GM12878 (cell line): ENCODE results near the gene RPS6KA5. TPM values are rescaled to one million over a fixed set of nuclear protein-coding genes. Genes with fewer than 3 reads are reported as not detected.

Experiments
- ATAC-seq: fragments of 200-7000 bp; cut with Tn5 transposase; 3 replicates; pipeline ENCODE4 v1.9.1; 2020; ENCODE audit warnings: mild to moderate bottlenecking, moderate library complexity
- BruUV-seq: library from RNA; stranded (reverse); fragments of 400-500 nt; replicated peaks from 2 replicates; lab custom pipeline; 2021; lab: Mats Ljungman, UMichigan
- CTCF ChIA-PET: fragments of 300-600 bp; sonication (Branson Sonifier 250); formaldehyde crosslinking; extraction: SDS; loops from one replicate; lab custom pipeline; 2021; ENCODE audit warnings: inconsistent platforms; lab: Yijun Ruan, JAX
- POLR2A ChIA-PET: fragments of 350-600 bp; formaldehyde crosslinking; extraction: SDS; loops from one replicate; lab custom pipeline; 2021; ENCODE audit warnings: inconsistent platforms; lab: Charles Lee
- RAD21 ChIA-PET: fragments of 300-600 bp; sonication (Branson Sonifier 250); formaldehyde crosslinking; loops from one replicate; lab custom pipeline; 2023; ENCODE audit warnings: antibody characterized with exemption; ENCODE audit not compliant: unreplicated experiment; lab: Charles Lee
- SMC1A ChIA-PET: fragments of 300-600 bp; sonication (Branson Sonifier 250); formaldehyde crosslinking; loops from one replicate; lab custom pipeline; 2023; ENCODE audit not compliant: unreplicated experiment, uncharacterized antibody; lab: Charles Lee
- DNase-seq: peaks from one replicate; pipeline ENCODE4 v3.0.0-alpha.2; 2011; ENCODE audit warnings: low read depth, low spot score
- FAIRE-seq: peaks from 3 replicates; lab custom pipeline; 2011; peaks lifted over from hg19 to GRCh38; lab: Jason Lieb, UNC
- H2AFZ ChIP-seq: 2 replicates; pipeline ENCODE4 v1.6.0; 2011; ENCODE audit warnings: low read depth, low read length, control low read depth; ENCODE audit not compliant: control insufficient read depth
- H3K27ac ChIP-seq: 2 replicates; pipeline ENCODE4 v1.5.1; 2011; ENCODE audit warnings: control low read depth; ENCODE audit not compliant: control insufficient read depth, insufficient read depth
- H3K27me3 ChIP-seq, 2 experiments: replicated peaks in 1 of 2; 2 replicates each; pipeline versions ENCODE4 v1.6.0 to v1.6.1; 2011; ENCODE audit warnings: low read length in 1 of 2; ENCODE audit not compliant: control insufficient read depth in 2 of 2, insufficient read depth in 2 of 2
- H3K36me3 ChIP-seq, 2 experiments: 2 replicates each; pipeline ENCODE4 v1.5.1; 2011; ENCODE audit warnings: low read length in 1 of 2; ENCODE audit not compliant: control insufficient read depth in 2 of 2, insufficient read depth in 2 of 2
- H3K4me1 ChIP-seq: 2 replicates; pipeline ENCODE4 v1.6.1; 2011; ENCODE audit warnings: mild to moderate bottlenecking, low read length, moderate library complexity, mixed read lengths; ENCODE audit not compliant: control insufficient read depth, insufficient read depth
- H3K4me2 ChIP-seq: 2 replicates; pipeline ENCODE4 v1.6.0; 2011; ENCODE audit warnings: control low read depth; ENCODE audit not compliant: control insufficient read depth, insufficient read depth
- H3K4me3 ChIP-seq: fragments of 200-600 bp; sonication (generic); 2 replicates; pipeline ENCODE4 v1.5.1; 2016
- H3K79me2 ChIP-seq: 2 replicates; pipeline ENCODE4 v1.6.0; 2011; ENCODE audit warnings: low read length; ENCODE audit not compliant: control insufficient read depth, insufficient read depth
- H3K9ac ChIP-seq: 2 replicates; pipeline ENCODE4 v1.8.0; 2011; ENCODE audit warnings: low read length, control low read depth, mixed read lengths; ENCODE audit not compliant: control insufficient read depth, insufficient read depth
- H3K9me3 ChIP-seq: replicated peaks from 3 replicates; pipeline ENCODE4 v1.5.1; 2011; ENCODE audit warnings: mild to moderate bottlenecking, low read length; ENCODE audit not compliant: control insufficient read depth, insufficient read depth
- H4K20me1 ChIP-seq: 2 replicates; pipeline ENCODE4 v1.6.0; 2011; ENCODE audit not compliant: control insufficient read depth, insufficient read depth
- BHLHE40 ChIP-seq, 2 experiments: fragments of 450-650 bp in 1 of 2; IDR thresholded peaks; 2 replicates each; pipeline ENCODE4 v1.6.1; 2011 to 2017; ENCODE audit warnings: low read depth in 2 of 2, borderline replicate concordance in 1 of 2, improper control_type of control experiment in 1 of 2, low read length in 1 of 2, mild to moderate bottlenecking in 1 of 2
- CBX5 ChIP-seq: sonication (generic); IDR thresholded peaks from 2 replicates; pipeline ENCODE4 v1.6.1; 2016; ENCODE audit warnings: low read depth, moderate library complexity, mild to moderate bottlenecking, inconsistent platforms
- CHD2 ChIP-seq: IDR thresholded peaks from 2 replicates; pipeline ENCODE4 v1.6.1; 2011; ENCODE audit warnings: low read depth, low read length, improper control_type of control experiment, borderline replicate concordance
- GATAD2B ChIP-seq: fragments of 450-650 bp; conservative IDR thresholded peaks from 2 replicates; pipeline ENCODE4 v1.6.1; 2017; ENCODE audit warnings: low read depth, mild to moderate bottlenecking, moderate library complexity
- IKZF1 ChIP-seq: fragments of 450-650 bp; conservative IDR thresholded peaks from 2 replicates; pipeline ENCODE4 v1.6.1; 2017; ENCODE audit warnings: antibody characterized with exemption, mild to moderate bottlenecking
- IRF3 ChIP-seq: fragments of 450-650 bp; IDR thresholded peaks from 2 replicates; pipeline ENCODE4 v1.6.1; 2014; ENCODE audit warnings: mild to moderate bottlenecking
- KAT2A ChIP-seq: conservative IDR thresholded peaks from 2 replicates; pipeline ENCODE4 v1.6.1; 2011; ENCODE audit warnings: low read depth, low read length; ENCODE audit not compliant: control insufficient read depth
- NFYA ChIP-seq: IDR thresholded peaks from 2 replicates; pipeline ENCODE4 v1.6.1; 2011; ENCODE audit warnings: low read depth, mild to moderate bottlenecking, low read length, improper control_type of control experiment, borderline replicate concordance
- NR2F1 ChIP-seq: fragments of 450-650 bp; conservative IDR thresholded peaks from 2 replicates; pipeline ENCODE4 v1.6.1; 2017; ENCODE audit warnings: mild to moderate bottlenecking
- POLR2A ChIP-seq: IDR thresholded peaks from 2 replicates; pipeline ENCODE4 v1.6.1; 2011; ENCODE audit warnings: low read depth, mild to moderate bottlenecking, low read length
- POU2F2 ChIP-seq: IDR thresholded peaks from 3 replicates; pipeline ENCODE4 v1.6.1; 2011; ENCODE audit warnings: low read depth, mild to moderate bottlenecking, low read length, borderline replicate concordance
- RELA ChIP-seq: fragments of 450-650 bp; IDR thresholded peaks from 2 replicates; pipeline ENCODE4 v1.8.0; 2014; ENCODE audit warnings: borderline replicate concordance; ENCODE audit not compliant: partially characterized antibody
- SPI1 ChIP-seq: IDR thresholded peaks from 2 replicates; pipeline ENCODE4 v1.6.1; 2011; ENCODE audit warnings: low read depth, mild to moderate bottlenecking, low read length, moderate library complexity, borderline replicate concordance; ENCODE audit not compliant: insufficient read depth
- TAF1 ChIP-seq: IDR thresholded peaks from 2 replicates; pipeline ENCODE4 v1.6.1; 2011; ENCODE audit warnings: mild to moderate bottlenecking, low read depth, low read length, borderline replicate concordance
- TCF3 ChIP-seq: IDR thresholded peaks from 2 replicates; pipeline ENCODE4 v1.6.1; 2012; ENCODE audit warnings: low read depth, mild to moderate bottlenecking, low read length, borderline replicate concordance; ENCODE audit not compliant: insufficient read depth
- ZNF217 ChIP-seq: fragments of 450-650 bp; IDR thresholded peaks from 2 replicates; pipeline ENCODE4 v1.6.1; 2017; ENCODE audit warnings: antibody characterized with exemption, mild to moderate bottlenecking
- ZNF274 ChIP-seq: IDR thresholded peaks from one replicate; pipeline ENCODE4 v1.8.0; 2011; ENCODE audit not compliant: insufficient read length, insufficient read depth
- ZSCAN29 ChIP-seq: fragments of 450-650 bp; IDR thresholded peaks from 2 replicates; pipeline ENCODE4 v1.6.1; 2017; ENCODE audit warnings: mild to moderate bottlenecking, moderate library complexity
- WGBS: methylation state at CpG from one replicate; pipeline ENCODE4 v1.1.6; 2016; ENCODE audit warnings: low lambda C conversion rate; ENCODE audit not compliant: insufficient replicate concordance, insufficient coverage; ENCODE audit errors: missing lambda C conversion rate; 5-methylcytosine and 5-hydroxymethylcytosine counted together
- in situ Hi-C: fragments of 300-500 bp; cut with MboI; formaldehyde crosslinking; loops from 9 replicates; pipeline ENCODE4 v1.14.3; 2018; ENCODE audit warnings: mixed read lengths
- intact Hi-C: fragments of 100-400 bp; cut with micrococcal nuclease; formaldehyde crosslinking; loops from one replicate; pipeline ENCODE4 v1.14.2; 2022; ENCODE audit not compliant: unreplicated experiment
- polyA plus RNA-seq, 11 experiments: library from polyadenylated mRNA; depleted of rRNA in 4 of 11; unstranded in 6 of 11; stranded (reverse) in 5 of 11; fragments of >200 nt; fragmentation: Nextera tagmentation in 4 of 11; fragmentation: Illumina TruSeq in 1 of 11; extraction: Ambion mirVana in 4 of 11; extraction: Trizol in 1 of 11; gene quantifications; 1 replicate in 1 of 11; 2 replicates in 10 of 11; pipeline versions ENCODE4 v1.2.1 to v1.2.3, GENCODE V29; 2011 to 2016; ENCODE audit warnings: inconsistent platforms in 2 of 11, missing spikeins in 2 of 11, low read depth in 1 of 11
- total RNA-seq, 4 experiments: library from RNA; depleted of rRNA in 3 of 4; stranded (reverse); fragments of >200 nt in 3 of 4; fragmentation: Illumina TruSeq in 1 of 4; extraction: Trizol in 1 of 4; gene quantifications; 2 replicates each; pipeline versions ENCODE4 v1.2.1 to v1.2.3, GENCODE V29; 2013 to 2021
- TF ChIP-seq, protein P1 (sequence below): fragments of 450-650 bp; IDR thresholded peaks from 2 replicates; pipeline ENCODE4 v1.6.1; 2016; ENCODE audit warnings: mild to moderate bottlenecking

Gene RPS6KA5
- total and polyA plus RNA-seq, 10 of the 15 experiments (the other 5 are each of a cell fraction or from before 2014, with no cell fraction given): 1.4 to 7.0 (median 3.7) TPM

DNA sequence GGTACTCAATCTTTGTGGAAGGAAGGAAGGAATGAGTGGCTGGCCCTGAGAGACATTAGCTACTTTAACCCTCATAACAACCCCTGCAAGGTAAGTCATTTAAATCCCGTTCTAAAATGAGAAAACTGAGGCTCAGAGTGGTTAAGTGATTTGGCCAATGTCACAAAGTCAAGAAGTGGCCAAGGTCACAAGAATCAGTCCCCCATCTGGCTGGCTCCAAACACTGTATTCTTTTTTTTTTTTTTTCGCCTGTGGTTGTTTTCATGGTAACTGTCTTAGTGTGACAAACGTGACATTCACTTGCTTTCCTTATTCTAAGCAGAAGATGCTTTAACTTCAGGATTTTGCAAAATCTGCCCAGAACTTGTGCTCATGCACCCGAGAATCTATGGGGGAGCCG lies 247.0 kb downstream of the RPS6KA5 start (continued):
- TF ChIP-seq CHD2 (no peak), NR2F1 (no peak), CBX5 (no peak), TAF1 (no peak), TCF3 (no peak), RELA (no peak), IKZF1 (no peak)

DNA sequence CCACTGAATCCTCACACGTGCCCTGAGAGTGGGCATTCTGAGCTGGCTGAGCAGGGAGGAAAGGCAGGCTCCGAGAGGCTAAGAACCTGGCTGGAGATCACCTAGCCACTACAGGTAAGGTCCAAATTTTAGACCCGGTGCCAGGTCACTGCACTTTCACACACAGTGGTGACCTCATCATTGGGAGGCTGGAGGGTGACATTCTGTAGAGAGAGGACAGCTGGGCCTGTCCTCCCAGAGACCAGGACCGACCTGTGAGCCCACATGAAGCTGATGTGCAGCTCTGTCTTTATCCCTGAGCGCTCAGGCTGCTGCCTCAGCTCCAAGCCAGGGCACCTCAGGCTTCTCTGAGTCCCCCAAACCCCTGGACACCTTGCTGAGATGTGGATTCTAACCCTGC lies 248.3 kb downstream of the RPS6KA5 start:
- RAD21 ChIA-PET: no interaction called here
- Histone ChIP-seq H3K27ac (no peak overlapping the region), H2AFZ (no peak overlapping the region), H3K4me2 (no peak overlapping the region), H4K20me1 (no peaks in the 10 kb centered on the region), H3K9ac (no peak overlapping the region), H3K4me3 (no peak overlapping the region), H3K27me3 (peaks cover 2 to 5% of the 10 kb centered on the region in 2 experiments; a peak in 3 of 4 replicates), H3K36me3 (no peaks in the 10 kb centered on the region), H3K79me2 (no peaks in the 10 kb centered on the region), H3K4me1 (no peaks in the 10 kb centered on the region), H3K9me3 (no peaks in the 10 kb centered on the region)
- CTCF ChIA-PET: interaction anchor here (1.9 kb wide), 1 partner anchor 9 kb away, joined by 4 read pairs; no protein-coding TSS in a partner anchor
- no peak for ATAC-seq
- DNase-seq: no peak
- no peak for FAIRE-seq
- 22% methylated on average over 5 of the region's 5 CpGs for WGBS
- TF ChIP-seq BHLHE40 (IDR thresholded peaks at IDR 0.05; ENCODE audit: borderline replicate concordance in 1 of 2, low read depth in 2 of 2, low read length in 1 of 2) (no peak), GATAD2B (no peak), SPI1 (no peak), POLR2A (no peak), POU2F2 (no peak), ZNF217 (no peak), NFYA (no peak), IRF3 (no peak), ZNF274 (no peak), KAT2A (no peak), ZSCAN29 (no peak)
- TF ChIP-seq, protein P1, sequence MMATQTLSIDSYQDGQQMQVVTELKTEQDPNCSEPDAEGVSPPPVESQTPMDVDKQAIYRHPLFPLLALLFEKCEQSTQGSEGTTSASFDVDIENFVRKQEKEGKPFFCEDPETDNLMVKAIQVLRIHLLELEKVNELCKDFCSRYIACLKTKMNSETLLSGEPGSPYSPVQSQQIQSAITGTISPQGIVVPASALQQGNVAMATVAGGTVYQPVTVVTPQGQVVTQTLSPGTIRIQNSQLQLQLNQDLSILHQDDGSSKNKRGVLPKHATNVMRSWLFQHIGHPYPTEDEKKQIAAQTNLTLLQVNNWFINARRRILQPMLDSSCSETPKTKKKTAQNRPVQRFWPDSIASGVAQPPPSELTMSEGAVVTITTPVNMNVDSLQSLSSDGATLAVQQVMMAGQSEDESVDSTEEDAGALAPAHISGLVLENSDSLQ: no peak
- POLR2A ChIA-PET: no interaction called here
- intact Hi-C loops (no loop called here), in situ Hi-C loops (no loop called here)
- SMC1A ChIA-PET: no interaction called here
- BruUV-seq: no TSS peak
